Prostate gland (tissue), 2 donors: ENCODE measurements around the gene DIPK2B.

Experiments
- CTCF ChIP-seq, 4 experiments: fragments of 200-600 bp in 2 of 4; fragments of 450-650 bp in 2 of 4; sonication (generic) in 2 of 4; IDR thresholded peaks; 1 replicate in 3 of 4; 2 replicates in 1 of 4; pipeline ENCODE4 v1.5.1; 2016 to 2019; ENCODE audit warnings: antibody characterized with exemption in 4 of 4, mild to moderate bottlenecking in 2 of 4, moderate library complexity in 2 of 4
- POLR2A ChIP-seq: fragments of 450-650 bp; IDR thresholded peaks from one replicate; pipeline ENCODE4 v1.6.1; 2016; ENCODE audit warnings: antibody characterized with exemption, mild to moderate bottlenecking

DNA sequence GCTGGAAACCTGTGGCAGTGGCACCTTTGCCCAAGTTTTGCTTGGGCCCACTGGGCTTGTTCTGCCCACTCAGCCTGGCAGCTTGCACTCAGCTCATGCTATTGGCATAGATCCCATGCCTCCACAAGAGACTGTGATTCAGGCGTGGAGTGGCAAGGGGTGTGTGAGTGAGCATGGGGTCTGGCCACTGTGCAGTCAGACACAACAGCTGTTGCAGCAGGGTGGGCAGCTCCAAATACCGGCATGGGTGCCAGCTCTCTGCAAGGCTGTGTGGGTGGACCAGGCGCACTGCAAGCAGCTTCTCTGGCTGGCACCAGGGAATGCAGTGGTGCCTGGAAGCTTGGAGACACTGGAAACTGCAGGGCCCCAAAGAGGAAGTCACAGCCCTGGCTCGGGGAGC lies 27.4 kb upstream of the DIPK2B start:
- TF ChIP-seq CTCF (IDR thresholded peaks at IDR 0.05) (no peak), POLR2A (no peak)
